Ammon's horn (tissue), 1 donor: ENCODE data around the gene MRPS6.

Experiments
- DNase-seq: peaks from one replicate; pipeline ENCODE4 v3.0.0-alpha.2; 2016; ENCODE audit warnings: low spot score

Gene MRPS6

GRCh38 chr21:34071683-34072082, 1.7 kb upstream of the MRPS6 start:
- no peak for DNase-seq

GRCh38 chr21:34072145-34073031, 990 bp upstream of the MRPS6 start:
- DNase-seq = peak; percentile 32

GRCh38 chr21:34073749-34074282, 438 bp downstream of the MRPS6 start:
- peak; percentile 36 for DNase-seq

- DNase-seq = peak; percentile 16
Measured at GRCh38 chr21:34074283-34075090, 1.1 kb downstream of the MRPS6 start.

- no peak for DNase-seq
Measured at GRCh38 chr21:34075091-34075425, 1.7 kb downstream of the MRPS6 start.

- DNase-seq = no peak
Measured at GRCh38 chr21:34075760-34076660, 2.6 kb downstream of the MRPS6 start.

- no peak for DNase-seq
Measured at GRCh38 chr21:34076835-34077234, 3.5 kb downstream of the MRPS6 start.

- DNase-seq = no peak
Measured at GRCh38 chr21:34077888-34078287, 4.5 kb downstream of the MRPS6 start.

- DNase-seq = no peak
Measured at GRCh38 chr21:34078915-34079314, 5.5 kb downstream of the MRPS6 start.

- no peak for DNase-seq
Measured at GRCh38 chr21:34080710-34081109, 7.3 kb downstream of the MRPS6 start.

- DNase-seq = no peak
Measured at GRCh38 chr21:34082769-34083168, 9.4 kb downstream of the MRPS6 start.

GRCh38 chr21:34083357-34083756, 10.0 kb downstream of the MRPS6 start:
- DNase-seq = no peak

GRCh38 chr21:34085129-34085528, 11.8 kb downstream of the MRPS6 start:
- DNase-seq = no peak

GRCh38 chr21:34086887-34087306, 13.5 kb downstream of the MRPS6 start:
- DNase-seq = no peak

- DNase-seq = no peak
Measured at GRCh38 chr21:34088752-34089151, 15.4 kb downstream of the MRPS6 start.

GRCh38 chr21:34091032-34091431, 17.7 kb downstream of the MRPS6 start:
- DNase-seq = no peak

- no peak for DNase-seq
Measured at GRCh38 chr21:34091607-34092006, 18.2 kb downstream of the MRPS6 start.

GRCh38 chr21:34092262-34092921, 19.0 kb downstream of the MRPS6 start:
- DNase-seq = no peak

GRCh38 chr21:34093083-34093482, 19.7 kb downstream of the MRPS6 start:
- DNase-seq = no peak

GRCh38 chr21:34094949-34095348, 21.6 kb downstream of the MRPS6 start:
- no peak for DNase-seq

- DNase-seq = no peak
Measured at GRCh38 chr21:34097442-34097841, 24.1 kb downstream of the MRPS6 start.
